ENCODE data around the gene PLA2G7. TPM values are rescaled to one million over a fixed set of nuclear protein-coding genes. Genes with fewer than 3 reads are reported as not detected.

Gene PLA2G7
- total RNA-seq, 1 donor from 2014 or later = 0.48 TPM

- TF ChIP-seq CTCF (IDR thresholded peaks at IDR 0.05; ENCODE audit: insufficient read depth, low read depth, low read length) (no peak), EZH2 (IDR thresholded peaks at IDR 0.05; ENCODE audit: insufficient read depth, low read length) (no peak)
- Histone ChIP-seq H3K36me3 (ENCODE audit: insufficient read depth, low read length) (no peaks in the 10 kb centered on the region), H3K4me2 (ENCODE audit: low read length) (no peak overlapping the region), H2AFZ (ENCODE audit: low read depth, low read length) (no peak overlapping the region), H3K27ac (ENCODE audit: low read depth, low read length) (no peak overlapping the region), H3K79me2 (ENCODE audit: insufficient read depth, low read length) (no peaks in the 10 kb centered on the region), H3K9ac (ENCODE audit: low read length) (no peak overlapping the region), H3K27me3 (ENCODE audit: insufficient read depth, low read length) (no peaks in the 10 kb centered on the region), H3K4me1 (ENCODE audit: insufficient read depth, low read length) (no peaks in the 10 kb centered on the region), H3K4me3 (ENCODE audit: insufficient read depth, low read depth, low read length) (no peak overlapping the region), H3K9me3 (ENCODE audit: insufficient read depth, low read depth, low read length) (no peaks in the 10 kb centered on the region), H4K20me1 (ENCODE audit: insufficient read depth, low read length) (no peaks in the 10 kb centered on the region)
- H3K9me3 Mint-ChIP-seq (ENCODE audit: unreplicated experiment) = no peaks in the 10 kb centered on the region
- H3K4me1 Mint-ChIP-seq (ENCODE audit: low read depth, unreplicated experiment) = no peaks in the 10 kb centered on the region
- H3K27ac Mint-ChIP-seq (ENCODE audit: unreplicated experiment) = no peak overlapping the region
- H3K36me3 Mint-ChIP-seq (ENCODE audit: low read depth, unreplicated experiment) = no peaks in the 10 kb centered on the region
- no peaks in the 10 kb centered on the region for H3K27me3 Mint-ChIP-seq (ENCODE audit: low read depth, unreplicated experiment)
- no peak for FAIRE-seq
- no peak for DNase-seq (ENCODE audit: low read depth)
- H3K4me3 Mint-ChIP-seq (ENCODE audit: unreplicated experiment) = no peak overlapping the region
Measured at GRCh38 chr6:46751658-46752057, 16.5 kb upstream of the PLA2G7 start.

- FAIRE-seq = no peak
- no peaks in the 10 kb centered on the region for H3K36me3 Mint-ChIP-seq (ENCODE audit: low read depth, unreplicated experiment)
- H3K27me3 Mint-ChIP-seq (ENCODE audit: low read depth, unreplicated experiment) = peaks cover 10% of the 10 kb centered on the region
- Histone ChIP-seq H3K27ac (ENCODE audit: low read depth, low read length) (no peak overlapping the region), H3K4me1 (ENCODE audit: insufficient read depth, low read length) (no peaks in the 10 kb centered on the region), H3K27me3 (ENCODE audit: insufficient read depth, low read length) (peaks cover 2% of the 10 kb centered on the region), H3K4me2 (ENCODE audit: low read length) (no peak overlapping the region), H3K4me3 (ENCODE audit: insufficient read depth, low read depth, low read length) (no peak overlapping the region), H2AFZ (ENCODE audit: low read depth, low read length) (no peak overlapping the region), H3K9ac (ENCODE audit: low read length) (no peak overlapping the region), H3K9me3 (ENCODE audit: insufficient read depth, low read depth, low read length) (peaks cover 3% of the 10 kb centered on the region), H3K36me3 (ENCODE audit: insufficient read depth, low read length) (no peaks in the 10 kb centered on the region), H3K79me2 (ENCODE audit: insufficient read depth, low read length) (no peaks in the 10 kb centered on the region), H4K20me1 (ENCODE audit: insufficient read depth, low read length) (no peaks in the 10 kb centered on the region)
- no peak overlapping the region for H3K4me3 Mint-ChIP-seq (ENCODE audit: unreplicated experiment)
- peaks cover 5% of the 10 kb centered on the region for H3K9me3 Mint-ChIP-seq (ENCODE audit: unreplicated experiment)
- TF ChIP-seq CTCF (IDR thresholded peaks at IDR 0.05; ENCODE audit: insufficient read depth, low read depth, low read length) (no peak), EZH2 (IDR thresholded peaks at IDR 0.05; ENCODE audit: insufficient read depth, low read length) (no peak)
- no peak for DNase-seq (ENCODE audit: low read depth)
- H3K27ac Mint-ChIP-seq (ENCODE audit: unreplicated experiment) = no peak overlapping the region
- H3K4me1 Mint-ChIP-seq (ENCODE audit: low read depth, unreplicated experiment) = no peaks in the 10 kb centered on the region
Measured at GRCh38 chr6:46749731-46750130, 14.6 kb upstream of the PLA2G7 start.

GRCh38 chr6:46748940-46749503, 13.8 kb upstream of the PLA2G7 start:
- H3K27me3 ChIP-seq (ENCODE audit: insufficient read depth, low read length) = peaks cover 2% of the 10 kb centered on the region
- H3K36me3 ChIP-seq (ENCODE audit: insufficient read depth, low read length) = no peaks in the 10 kb centered on the region
- peaks cover 3% of the 10 kb centered on the region for H3K9me3 ChIP-seq (ENCODE audit: insufficient read depth, low read depth, low read length)
- TF ChIP-seq CTCF (IDR thresholded peaks at IDR 0.05; ENCODE audit: insufficient read depth, low read depth, low read length) (no peak), EZH2 (IDR thresholded peaks at IDR 0.05; ENCODE audit: insufficient read depth, low read length) (no peak)
- no peak overlapping the region for H3K9ac ChIP-seq (ENCODE audit: low read length)
- no peaks in the 10 kb centered on the region for H3K4me1 ChIP-seq (ENCODE audit: insufficient read depth, low read length)
- Mint-ChIP-seq H3K4me1 (ENCODE audit: low read depth, unreplicated experiment) (no peaks in the 10 kb centered on the region), H3K9me3 (ENCODE audit: unreplicated experiment) (peaks cover 5% of the 10 kb centered on the region), H3K36me3 (ENCODE audit: low read depth, unreplicated experiment) (no peaks in the 10 kb centered on the region), H3K27me3 (ENCODE audit: low read depth, unreplicated experiment) (peaks cover 15% of the 10 kb centered on the region), H3K4me3 (ENCODE audit: unreplicated experiment) (no peak overlapping the region), H3K27ac (ENCODE audit: unreplicated experiment) (no peak overlapping the region)
- H3K4me3 ChIP-seq (ENCODE audit: insufficient read depth, low read depth, low read length) = no peak overlapping the region
- H3K27ac ChIP-seq (ENCODE audit: low read depth, low read length) = no peak overlapping the region
- H4K20me1 ChIP-seq (ENCODE audit: insufficient read depth, low read length) = no peaks in the 10 kb centered on the region
- H2AFZ ChIP-seq (ENCODE audit: low read depth, low read length) = no peak overlapping the region
- H3K79me2 ChIP-seq (ENCODE audit: insufficient read depth, low read length) = no peaks in the 10 kb centered on the region
- FAIRE-seq (no peak), DNase-seq (ENCODE audit: low read depth) (no peak)
- H3K4me2 ChIP-seq (ENCODE audit: low read length) = no peak overlapping the region

Measured in astrocyte (in vitro differentiated cells and primary cell).